AG04450 (cell line): ENCODE data around the gene ADARB2. TPM values are rescaled to one million over a fixed set of nuclear protein-coding genes. Genes with fewer than 3 reads are reported as not detected.

Experiments
- CTCF ChIA-PET: fragments of 300-600, 350-600 bp; formaldehyde crosslinking; extraction: SDS; loops from one replicate; lab custom pipeline; 2022; ENCODE audit warnings: antibody characterized with exemption, inconsistent platforms; lab: Charles Lee
- POLR2A ChIA-PET: fragments of 350-600 bp; formaldehyde crosslinking; extraction: SDS; loops from one replicate; lab custom pipeline; 2021; ENCODE audit warnings: antibody characterized with exemption, inconsistent platforms; lab: Yijun Ruan, JAX
- DNase-seq: peaks from one replicate; pipeline ENCODE4 v3.0.0-alpha.2; 2011; ENCODE audit warnings: low read depth, low spot score
- H3K27ac ChIP-seq: one replicate; pipeline ENCODE4 v1.5.1; 2012; ENCODE audit warnings: low read depth, low read length, control low read depth
- H3K27me3 ChIP-seq: one replicate; pipeline ENCODE4 v1.6.0; 2012; ENCODE audit warnings: low read length; ENCODE audit not compliant: control insufficient read depth, insufficient read depth
- H3K4me3 ChIP-seq: 2 replicates; pipeline ENCODE4 v1.5.1; 2011; ENCODE audit warnings: mild to moderate bottlenecking, low read depth, low read length, control low read depth
- H3K9me3 ChIP-seq: 2 replicates; pipeline ENCODE4 v1.5.1; 2012; ENCODE audit warnings: low read length; ENCODE audit not compliant: control insufficient read depth, insufficient read depth
- CTCF ChIP-seq: IDR thresholded peaks from 2 replicates; pipeline ENCODE4 v1.5.1; 2011; ENCODE audit warnings: low read depth, low read length, control low read depth, inconsistent platforms
- polyA plus RNA-seq: library from polyadenylated mRNA; depleted of rRNA; stranded (reverse); fragments of >200 nt; gene quantifications from 2 replicates; pipeline ENCODE4 v1.2.3, GENCODE V29; 2011

ADARB2 gene
- polyA plus RNA-seq, 1 experiment = not detected

- POLR2A ChIA-PET = no interaction called here
- CTCF ChIA-PET = no interaction called here
Observed at GRCh38 chr10:1364151-1364910, 373.0 kb downstream of the ADARB2 start.

GRCh38 chr10:1363446-1364121 lies 373.7 kb downstream of the ADARB2 start:
- peaks cover 74% of the 10 kb centered on the region for H3K9me3 ChIP-seq
- H3K4me3 ChIP-seq = no peak overlapping the region
- POLR2A ChIA-PET = no interaction called here
- no peak for DNase-seq
- no peak for TF ChIP-seq CTCF
- CTCF ChIA-PET = no interaction called here
- H3K27ac ChIP-seq = no peak overlapping the region
- no peaks in the 10 kb centered on the region for H3K27me3 ChIP-seq

More at GRCh38 chr10:1364151-1364910, 373.0 kb downstream of the ADARB2 start:
- Histone ChIP-seq H3K27ac (no peak overlapping the region), H3K4me3 (no peak overlapping the region), H3K9me3 (peaks cover 77% of the 10 kb centered on the region), H3K27me3 (no peaks in the 10 kb centered on the region)
- DNase-seq = no peak
- no peak for TF ChIP-seq CTCF

GRCh38 chr10:1362589-1363445 lies 374.5 kb downstream of the ADARB2 start:
- no peak overlapping the region for H3K4me3 ChIP-seq
- ChIA-PET POLR2A (no interaction called here), CTCF (no interaction called here)
- H3K27me3 ChIP-seq = no peaks in the 10 kb centered on the region
- no peak overlapping the region for H3K27ac ChIP-seq
- no peak for DNase-seq
- no peak for TF ChIP-seq CTCF
- H3K9me3 ChIP-seq = peaks cover 71% of the 10 kb centered on the region

GRCh38 chr10:1361411-1362105 lies 375.8 kb downstream of the ADARB2 start:
- CTCF ChIA-PET = no interaction called here
- Histone ChIP-seq H3K9me3 (peaks cover 64% of the 10 kb centered on the region), H3K4me3 (no peak overlapping the region), H3K27ac (no peak overlapping the region), H3K27me3 (no peaks in the 10 kb centered on the region)
- DNase-seq = no peak
- TF ChIP-seq CTCF = no peak
- POLR2A ChIA-PET = no interaction called here
